ENCODE results near the gene UBLCP1.
A peak's percentile ranks its signal among the peaks of the same experiment; 100 is the strongest.

The UBLCP1 gene

DNA sequence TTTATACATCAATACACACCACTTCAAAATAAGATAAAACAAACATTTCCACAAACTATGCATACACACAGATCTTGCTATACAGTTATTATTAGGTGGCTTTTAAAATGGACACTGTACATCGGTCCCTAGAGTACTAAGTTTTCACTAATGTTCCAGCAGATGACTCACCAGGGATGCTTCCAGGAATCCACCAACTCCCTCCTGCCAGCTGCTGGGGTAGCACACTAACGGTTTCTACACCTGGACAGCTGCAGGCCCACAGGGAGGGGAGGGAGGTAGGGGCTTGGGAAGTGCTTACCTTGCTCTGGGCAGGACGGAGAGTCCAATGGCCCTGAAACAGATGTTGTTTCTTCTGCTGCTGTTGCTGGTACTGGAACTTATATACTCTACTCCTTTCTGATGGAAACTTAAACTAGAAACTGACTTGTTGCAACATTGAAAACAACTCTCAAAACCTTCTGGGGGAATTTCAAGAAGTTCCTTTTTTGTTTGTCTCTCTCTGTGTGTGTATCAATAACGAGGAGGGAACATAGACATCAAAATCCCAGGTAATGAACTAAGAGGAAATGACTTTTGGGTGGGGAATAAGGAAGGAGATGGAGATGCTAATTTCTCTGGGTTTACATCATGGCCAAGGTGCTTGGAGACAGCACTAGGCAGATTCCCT, 67.2 kb downstream of the UBLCP1 start, which contains the start of gene IL12B:
TSS of gene IL12B (minus strand) at position 357 of the 670 bp plus-strand sequence. CDS start 3,705 bp downstream, outside the sequence.
- no peak for DNase-seq (ENCODE audit: low read depth)
- TF ChIP-seq CTCF (IDR thresholded peaks at IDR 0.05; ENCODE audit: control insufficient read depth, extremely low read depth, insufficient read depth) = no peak

GRCh38 chr5:159331093-159331973, 68.2 kb downstream of the UBLCP1 start:
- H3K4me3 ChIP-seq (ENCODE audit: low read depth, low read length) = no peak overlapping the region
- peak; percentile 71 for TF ChIP-seq CTCF (IDR thresholded peaks at IDR 0.05; ENCODE audit: control insufficient read depth, extremely low read depth, insufficient read depth)

More for the DNA sequence above, 67.2 kb downstream of the UBLCP1 start, which contains the start of gene IL12B:
- H3K4me3 ChIP-seq (ENCODE audit: low read depth, low read length) = no peak within 1 kb of the TSS

DNA sequence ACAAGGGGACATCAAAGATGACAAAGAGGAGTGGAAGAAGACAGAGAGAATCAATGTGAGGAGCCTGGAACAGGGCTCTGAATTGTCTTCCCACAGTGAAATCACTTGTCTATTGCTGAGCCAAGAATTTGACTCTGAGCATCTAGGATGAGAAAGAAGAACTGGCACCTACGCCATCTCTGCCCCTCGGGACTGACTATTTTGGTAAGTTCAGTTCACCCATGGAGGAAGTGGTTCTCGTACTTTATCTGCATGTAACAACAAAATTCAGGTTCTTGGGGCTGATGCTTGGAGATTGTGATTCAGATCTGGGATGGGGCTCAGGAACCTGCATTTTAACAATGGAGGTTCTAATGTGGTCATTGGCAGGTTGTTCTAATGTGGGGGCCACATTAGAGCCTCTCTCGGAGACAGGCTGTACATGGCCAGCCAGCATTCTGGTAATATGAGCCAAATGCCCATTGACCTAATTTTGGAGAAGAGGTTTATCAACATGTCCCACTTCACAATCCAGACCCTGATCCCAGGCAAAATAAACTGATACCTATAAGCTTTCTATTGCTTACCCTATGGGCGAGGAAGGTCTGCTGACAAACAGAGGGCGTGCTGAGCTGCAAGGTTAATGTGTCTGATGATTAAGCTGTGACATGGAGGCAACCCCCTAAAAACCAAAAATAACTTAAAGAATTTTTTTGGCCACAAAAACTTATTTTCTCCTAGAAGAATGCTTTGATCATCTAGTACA, 69.9 kb downstream of the UBLCP1 start:
- no peak for DNase-seq (ENCODE audit: low read depth)
- TF ChIP-seq CTCF (IDR thresholded peaks at IDR 0.05; ENCODE audit: control insufficient read depth, extremely low read depth, insufficient read depth) = no peak
- no peak overlapping the region for H3K4me3 ChIP-seq (ENCODE audit: low read depth, low read length)

More at GRCh38 chr5:159331093-159331973, 68.2 kb downstream of the UBLCP1 start:
- DNase-seq (ENCODE audit: low read depth) = no peak

DNA sequence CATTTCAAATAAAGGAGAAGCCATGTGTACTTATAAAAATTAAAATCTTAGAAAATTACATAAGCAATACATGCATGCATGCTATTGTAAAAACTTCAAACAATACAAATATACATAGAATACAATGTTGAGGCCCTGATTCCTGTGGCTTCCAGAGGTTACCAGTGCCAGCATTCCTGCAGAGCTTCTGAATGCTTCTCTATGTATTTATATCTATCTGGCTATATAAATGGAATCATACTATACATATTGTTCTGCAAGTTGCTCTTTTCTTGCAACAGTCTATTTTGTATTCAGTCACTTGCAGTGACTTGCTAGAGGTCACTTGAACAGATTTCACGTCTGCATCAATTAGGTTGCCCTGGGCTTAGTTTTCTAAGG, 70.4 kb downstream of the UBLCP1 start:
- TF ChIP-seq CTCF (IDR thresholded peaks at IDR 0.05; ENCODE audit: control insufficient read depth, extremely low read depth, insufficient read depth) = no peak
- H3K4me3 ChIP-seq (ENCODE audit: low read depth, low read length) = no peak overlapping the region
- DNase-seq (ENCODE audit: low read depth) = no peak
